MM.1S (cell line): ENCODE data around the gene TDRD7.

ENCODE experiments used
- EZH2 ChIP-seq: fragments of 300-600 bp; sonication (generic); optimal IDR thresholded peaks from 2 replicates; pipeline ENCODE3; 2017; ENCODE audit warnings: low read depth, mild to moderate bottlenecking, antibody characterized with exemption, low read length, mixed read lengths
- TF ChIP-seq, protein P1 (sequence below): fragments of 300-600 bp; sonication (generic); IDR thresholded peaks from 2 replicates; pipeline ENCODE4 v1.5.1; 2016; ENCODE audit warnings: antibody characterized with exemption, low read length, mixed read lengths

- TF ChIP-seq, protein P1, sequence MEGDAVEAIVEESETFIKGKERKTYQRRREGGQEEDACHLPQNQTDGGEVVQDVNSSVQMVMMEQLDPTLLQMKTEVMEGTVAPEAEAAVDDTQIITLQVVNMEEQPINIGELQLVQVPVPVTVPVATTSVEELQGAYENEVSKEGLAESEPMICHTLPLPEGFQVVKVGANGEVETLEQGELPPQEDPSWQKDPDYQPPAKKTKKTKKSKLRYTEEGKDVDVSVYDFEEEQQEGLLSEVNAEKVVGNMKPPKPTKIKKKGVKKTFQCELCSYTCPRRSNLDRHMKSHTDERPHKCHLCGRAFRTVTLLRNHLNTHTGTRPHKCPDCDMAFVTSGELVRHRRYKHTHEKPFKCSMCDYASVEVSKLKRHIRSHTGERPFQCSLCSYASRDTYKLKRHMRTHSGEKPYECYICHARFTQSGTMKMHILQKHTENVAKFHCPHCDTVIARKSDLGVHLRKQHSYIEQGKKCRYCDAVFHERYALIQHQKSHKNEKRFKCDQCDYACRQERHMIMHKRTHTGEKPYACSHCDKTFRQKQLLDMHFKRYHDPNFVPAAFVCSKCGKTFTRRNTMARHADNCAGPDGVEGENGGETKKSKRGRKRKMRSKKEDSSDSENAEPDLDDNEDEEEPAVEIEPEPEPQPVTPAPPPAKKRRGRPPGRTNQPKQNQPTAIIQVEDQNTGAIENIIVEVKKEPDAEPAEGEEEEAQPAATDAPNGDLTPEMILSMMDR = no peak
- TF ChIP-seq EZH2 = no peak
Measured at GRCh38 chr9:97412626-97413385, 910 bp downstream of the TDRD7 start.
